K562 (cell line): Measurements from ENCODE around the gene DNAJC11. TPM values are rescaled to one million over a fixed set of nuclear protein-coding genes. Genes with fewer than 3 reads are reported as not detected.

Experiments used
- BRD9 ChIP-seq: fragments of 450-650 bp; IDR thresholded peaks from 2 replicates; pipeline ENCODE4 v1.6.1; 2018; ENCODE audit warnings: low read depth; ENCODE audit not compliant: partially characterized antibody
- PHF20 ChIP-seq: fragments of 450-650 bp; IDR thresholded peaks from 2 replicates; pipeline ENCODE4 v1.6.1; 2018; ENCODE audit not compliant: partially characterized antibody
- PML ChIP-seq: IDR thresholded peaks from 2 replicates; pipeline ENCODE4 v1.6.1; 2012; ENCODE audit warnings: low read length, inconsistent platforms
- TAF1 ChIP-seq: IDR thresholded peaks from 2 replicates; pipeline ENCODE4 v1.6.1; 2011; ENCODE audit warnings: mild to moderate bottlenecking, low read length, moderate library complexity; ENCODE audit not compliant: insufficient read depth, control insufficient read depth, severe bottlenecking; ENCODE audit errors: extremely low read depth
- TEAD1 ChIP-seq, 2 experiments: fragments of 450-650 bp in 1 of 2; sonication (generic) in 1 of 2; formaldehyde crosslinking; IDR thresholded peaks; 2 replicates each; pipeline versions ENCODE4 v1.4.0 to v1.8.0; 2020 to 2022; ENCODE audit warnings: mild to moderate bottlenecking in 2 of 2, missing genetic modification reagents in 1 of 2
- ZBTB1 ChIP-seq: sonication (generic); formaldehyde crosslinking; IDR thresholded peaks from 2 replicates; pipeline ENCODE4 v1.8.1; 2023; ENCODE audit warnings: missing genetic modification reagents, low read depth, mild to moderate bottlenecking, borderline replicate concordance
- ZFX ChIP-seq: sonication (generic); formaldehyde crosslinking; IDR thresholded peaks from 2 replicates; pipeline ENCODE4 v1.8.0; 2022; ENCODE audit warnings: mild to moderate bottlenecking, missing genetic modification reagents, moderate library complexity
- polyA plus RNA-seq, 8 experiments: library from polyadenylated mRNA; depleted of rRNA in 4 of 8; stranded (reverse) in 5 of 8; unstranded in 3 of 8; fragments of >200 nt; fragmentation: Nextera tagmentation in 2 of 8; fragmentation: Illumina TruSeq in 1 of 8; extraction: Ambion mirVana in 2 of 8; extraction: Trizol in 1 of 8; gene quantifications; 2 replicates each; pipeline versions ENCODE4 v1.2.1 to v1.2.3, GENCODE V29; 2011 to 2014; ENCODE audit warnings: inconsistent platforms in 1 of 8, missing spikeins in 1 of 8
- total RNA-seq, 7 experiments: library from RNA; depleted of rRNA in 6 of 7; stranded (reverse); fragments of >200 nt in 6 of 7; fragmentation: Illumina TruSeq in 2 of 7; extraction: Trizol in 2 of 7; gene quantifications; 2 replicates each; pipeline versions ENCODE4 v1.2.1 to v1.2.3, GENCODE V29; 2011 to 2021; ENCODE audit warnings: low replicate concordance in 1 of 7
- TF ChIP-seq, protein P1 (sequence below): fragments of 450-650 bp; IDR thresholded peaks from 2 replicates; pipeline ENCODE4 v1.6.1; 2016; ENCODE audit warnings: low read depth
- TF ChIP-seq, protein P2 (sequence below): fragments of 250-450 bp; sonication (Bioruptor Pico); IDR thresholded peaks from 2 replicates; pipeline ENCODE4 v1.5.0; 2021; ENCODE audit warnings: mild to moderate bottlenecking, borderline replicate concordance
- TF ChIP-seq, protein P3 (sequence below), 2 experiments: fragments of 450-650 bp; IDR thresholded peaks; 2 replicates each; pipeline ENCODE4 v1.6.1; 2016
- TF ChIP-seq, protein P4 (sequence below): sonication (generic); formaldehyde crosslinking; IDR thresholded peaks from 2 replicates; pipeline ENCODE4 v1.8.1; 2023; ENCODE audit warnings: mild to moderate bottlenecking, missing genetic modification reagents

The DNAJC11 gene
- total and polyA plus RNA-seq, 9 of the 15 experiments (the other 6 are each of a cell fraction or from before 2014, with no cell fraction given) = 14.1 to 123 (median 76.6) TPM

DNA sequence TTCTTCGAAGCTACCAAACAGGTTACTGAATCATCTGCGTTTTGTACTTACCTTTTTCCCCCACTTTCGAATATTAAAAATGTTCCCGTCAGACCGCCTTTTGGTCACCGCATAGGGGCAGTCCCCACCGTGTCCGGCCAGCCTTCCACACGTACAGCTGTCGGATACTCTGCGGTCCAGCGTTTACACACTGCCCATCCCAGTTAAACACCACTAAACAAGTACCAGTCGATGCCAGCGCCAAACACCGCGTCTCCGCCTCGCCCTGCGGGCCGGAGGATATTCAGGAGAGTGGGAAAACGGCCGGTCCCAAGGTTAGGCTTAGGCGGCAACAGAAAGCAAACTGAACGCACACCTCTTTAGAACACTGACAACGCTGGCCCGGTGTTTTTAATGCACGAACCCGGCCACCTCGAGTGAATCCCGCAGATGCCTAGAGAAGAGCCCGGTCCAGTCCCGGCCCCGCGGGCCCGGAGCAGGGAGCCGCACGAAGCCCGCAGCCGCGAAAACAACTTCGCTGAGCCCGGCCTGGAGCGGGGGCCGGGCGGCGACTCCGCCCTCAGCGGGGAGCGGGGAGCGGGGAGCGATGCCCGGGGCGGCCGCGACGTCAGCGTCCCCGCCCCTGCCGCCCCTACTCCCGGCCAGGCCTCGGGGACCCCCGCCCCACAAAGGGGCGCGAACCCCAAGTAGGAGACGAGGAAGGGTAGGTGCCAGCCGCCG, 88.8 kb downstream of the DNAJC11 start (continued):
- TF ChIP-seq, protein P1, sequence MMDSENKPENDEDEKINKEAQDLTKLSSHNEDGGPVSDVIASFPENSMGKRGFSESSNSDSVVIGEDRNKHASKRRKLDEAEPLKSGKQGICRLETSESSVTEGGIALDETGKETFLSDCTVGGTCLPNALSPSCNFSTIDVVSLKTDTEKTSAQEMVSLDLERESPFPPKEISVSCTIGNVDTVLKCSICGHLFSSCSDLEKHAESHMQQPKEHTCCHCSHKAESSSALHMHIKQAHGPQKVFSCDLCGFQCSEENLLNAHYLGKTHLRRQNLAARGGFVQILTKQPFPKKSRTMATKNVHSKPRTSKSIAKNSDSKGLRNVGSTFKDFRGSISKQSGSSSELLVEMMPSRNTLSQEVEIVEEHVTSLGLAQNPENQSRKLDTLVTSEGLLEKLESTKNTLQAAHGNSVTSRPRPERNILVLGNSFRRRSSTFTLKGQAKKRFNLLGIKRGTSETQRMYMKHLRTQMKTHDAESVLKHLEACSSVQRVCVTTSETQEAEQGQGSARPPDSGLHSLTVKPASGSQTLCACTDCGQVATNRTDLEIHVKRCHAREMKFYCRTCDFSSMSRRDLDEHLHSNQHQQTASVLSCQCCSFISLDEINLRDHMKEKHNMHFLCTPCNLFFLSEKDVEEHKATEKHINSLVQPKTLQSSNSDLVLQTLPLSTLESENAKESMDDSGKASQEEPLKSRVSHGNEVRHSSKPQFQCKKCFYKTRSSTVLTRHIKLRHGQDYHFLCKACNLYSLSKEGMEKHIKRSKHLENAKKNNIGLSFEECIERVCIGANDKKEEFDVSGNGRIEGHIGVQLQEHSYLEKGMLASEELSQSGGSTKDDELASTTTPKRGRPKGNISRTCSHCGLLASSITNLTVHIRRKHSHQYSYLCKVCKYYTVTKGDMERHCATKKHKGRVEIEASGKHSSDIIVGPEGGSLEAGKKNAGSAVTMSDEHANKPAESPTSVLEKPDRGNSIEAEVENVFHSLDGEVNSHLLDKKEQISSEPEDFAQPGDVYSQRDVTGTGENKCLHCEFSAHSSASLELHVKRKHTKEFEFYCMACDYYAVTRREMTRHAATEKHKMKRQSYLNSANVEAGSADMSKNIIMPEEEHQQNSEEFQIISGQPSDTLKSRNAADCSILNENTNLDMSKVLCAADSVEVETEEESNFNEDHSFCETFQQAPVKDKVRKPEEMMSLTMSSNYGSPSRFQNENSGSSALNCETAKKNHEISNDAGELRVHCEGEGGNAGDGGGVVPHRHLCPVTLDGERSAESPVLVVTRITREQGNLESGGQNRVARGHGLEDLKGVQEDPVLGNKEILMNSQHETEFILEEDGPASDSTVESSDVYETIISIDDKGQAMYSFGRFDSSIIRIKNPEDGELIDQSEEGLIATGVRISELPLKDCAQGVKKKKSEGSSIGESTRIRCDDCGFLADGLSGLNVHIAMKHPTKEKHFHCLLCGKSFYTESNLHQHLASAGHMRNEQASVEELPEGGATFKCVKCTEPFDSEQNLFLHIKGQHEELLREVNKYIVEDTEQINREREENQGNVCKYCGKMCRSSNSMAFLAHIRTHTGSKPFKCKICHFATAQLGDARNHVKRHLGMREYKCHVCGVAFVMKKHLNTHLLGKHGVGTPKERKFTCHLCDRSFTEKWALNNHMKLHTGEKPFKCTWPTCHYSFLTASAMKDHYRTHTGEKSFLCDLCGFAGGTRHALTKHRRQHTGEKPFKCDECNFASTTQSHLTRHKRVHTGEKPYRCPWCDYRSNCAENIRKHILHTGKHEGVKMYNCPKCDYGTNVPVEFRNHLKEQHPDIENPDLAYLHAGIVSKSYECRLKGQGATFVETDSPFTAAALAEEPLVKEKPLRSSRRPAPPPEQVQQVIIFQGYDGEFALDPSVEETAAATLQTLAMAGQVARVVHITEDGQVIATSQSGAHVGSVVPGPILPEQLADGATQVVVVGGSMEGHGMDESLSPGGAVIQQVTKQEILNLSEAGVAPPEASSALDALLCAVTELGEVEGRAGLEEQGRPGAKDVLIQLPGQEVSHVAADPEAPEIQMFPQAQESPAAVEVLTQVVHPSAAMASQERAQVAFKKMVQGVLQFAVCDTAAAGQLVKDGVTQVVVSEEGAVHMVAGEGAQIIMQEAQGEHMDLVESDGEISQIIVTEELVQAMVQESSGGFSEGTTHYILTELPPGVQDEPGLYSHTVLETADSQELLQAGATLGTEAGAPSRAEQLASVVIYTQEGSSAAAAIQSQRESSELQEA = no peak
- TF ChIP-seq PHF20 (peak; percentile 20), PML (peak; percentile 46; the same call in 1 of the 2 replicates), BRD9 (peak; percentile 69), ZBTB1 (no peak), TAF1 (peak; percentile 36), ZFX (peak; percentile 74), TEAD1 (CRISPR knock-in tag; IDR thresholded peaks at IDR 0.05) (peak in 1 of 2 experiments; percentile 57; a peak in 1 of 4 replicates)
- TF ChIP-seq, protein P2, sequence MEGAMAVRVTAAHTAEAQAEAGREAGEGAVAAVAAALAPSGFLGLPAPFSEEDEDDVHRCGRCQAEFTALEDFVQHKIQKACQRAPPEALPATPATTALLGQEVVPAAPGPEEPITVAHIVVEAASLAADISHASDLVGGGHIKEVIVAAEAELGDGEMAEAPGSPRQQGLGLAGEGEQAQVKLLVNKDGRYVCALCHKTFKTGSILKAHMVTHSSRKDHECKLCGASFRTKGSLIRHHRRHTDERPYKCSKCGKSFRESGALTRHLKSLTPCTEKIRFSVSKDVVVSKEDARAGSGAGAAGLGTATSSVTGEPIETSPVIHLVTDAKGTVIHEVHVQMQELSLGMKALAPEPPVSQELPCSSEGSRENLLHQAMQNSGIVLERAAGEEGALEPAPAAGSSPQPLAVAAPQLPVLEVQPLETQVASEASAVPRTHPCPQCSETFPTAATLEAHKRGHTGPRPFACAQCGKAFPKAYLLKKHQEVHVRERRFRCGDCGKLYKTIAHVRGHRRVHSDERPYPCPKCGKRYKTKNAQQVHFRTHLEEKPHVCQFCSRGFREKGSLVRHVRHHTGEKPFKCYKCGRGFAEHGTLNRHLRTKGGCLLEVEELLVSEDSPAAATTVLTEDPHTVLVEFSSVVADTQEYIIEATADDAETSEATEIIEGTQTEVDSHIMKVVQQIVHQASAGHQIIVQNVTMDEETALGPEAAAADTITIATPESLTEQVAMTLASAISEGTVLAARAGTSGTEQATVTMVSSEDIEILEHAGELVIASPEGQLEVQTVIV (CRISPR knock-in tag) = no peak
- TF ChIP-seq, protein P3, sequence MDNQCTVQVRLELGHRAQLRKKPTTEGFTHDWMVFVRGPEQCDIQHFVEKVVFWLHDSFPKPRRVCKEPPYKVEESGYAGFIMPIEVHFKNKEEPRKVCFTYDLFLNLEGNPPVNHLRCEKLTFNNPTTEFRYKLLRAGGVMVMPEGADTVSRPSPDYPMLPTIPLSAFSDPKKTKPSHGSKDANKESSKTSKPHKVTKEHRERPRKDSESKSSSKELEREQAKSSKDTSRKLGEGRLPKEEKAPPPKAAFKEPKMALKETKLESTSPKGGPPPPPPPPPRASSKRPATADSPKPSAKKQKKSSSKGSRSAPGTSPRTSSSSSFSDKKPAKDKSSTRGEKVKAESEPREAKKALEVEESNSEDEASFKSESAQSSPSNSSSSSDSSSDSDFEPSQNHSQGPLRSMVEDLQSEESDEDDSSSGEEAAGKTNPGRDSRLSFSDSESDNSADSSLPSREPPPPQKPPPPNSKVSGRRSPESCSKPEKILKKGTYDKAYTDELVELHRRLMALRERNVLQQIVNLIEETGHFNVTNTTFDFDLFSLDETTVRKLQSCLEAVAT (IDR thresholded peaks at IDR 0.05) = peak; percentile 46 to 66; a peak in 2 of 4 replicates
- TF ChIP-seq, protein P4, sequence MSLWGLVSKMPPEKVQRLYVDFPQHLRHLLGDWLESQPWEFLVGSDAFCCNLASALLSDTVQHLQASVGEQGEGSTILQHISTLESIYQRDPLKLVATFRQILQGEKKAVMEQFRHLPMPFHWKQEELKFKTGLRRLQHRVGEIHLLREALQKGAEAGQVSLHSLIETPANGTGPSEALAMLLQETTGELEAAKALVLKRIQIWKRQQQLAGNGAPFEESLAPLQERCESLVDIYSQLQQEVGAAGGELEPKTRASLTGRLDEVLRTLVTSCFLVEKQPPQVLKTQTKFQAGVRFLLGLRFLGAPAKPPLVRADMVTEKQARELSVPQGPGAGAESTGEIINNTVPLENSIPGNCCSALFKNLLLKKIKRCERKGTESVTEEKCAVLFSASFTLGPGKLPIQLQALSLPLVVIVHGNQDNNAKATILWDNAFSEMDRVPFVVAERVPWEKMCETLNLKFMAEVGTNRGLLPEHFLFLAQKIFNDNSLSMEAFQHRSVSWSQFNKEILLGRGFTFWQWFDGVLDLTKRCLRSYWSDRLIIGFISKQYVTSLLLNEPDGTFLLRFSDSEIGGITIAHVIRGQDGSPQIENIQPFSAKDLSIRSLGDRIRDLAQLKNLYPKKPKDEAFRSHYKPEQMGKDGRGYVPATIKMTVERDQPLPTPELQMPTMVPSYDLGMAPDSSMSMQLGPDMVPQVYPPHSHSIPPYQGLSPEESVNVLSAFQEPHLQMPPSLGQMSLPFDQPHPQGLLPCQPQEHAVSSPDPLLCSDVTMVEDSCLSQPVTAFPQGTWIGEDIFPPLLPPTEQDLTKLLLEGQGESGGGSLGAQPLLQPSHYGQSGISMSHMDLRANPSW (CRISPR knock-in tag) = 0 out of 2 replicates have a peak, but pooled peaks have one; percentile 67
